SK-N-SH treated with all-trans-retinoic acid at 6 μM for 48 hours (cell line): ENCODE data around the gene AGPS.

Source experiments
- BACH2 ChIP-seq: fragments of 250-450 bp; sonication (Bioruptor Pico); IDR thresholded peaks from 2 replicates; pipeline ENCODE4 v1.9.0; 2021; ENCODE audit warnings: mild to moderate bottlenecking, borderline replicate concordance
- CSDC2 ChIP-seq: fragments of 250-450 bp; sonication (Bioruptor Pico); IDR thresholded peaks from 2 replicates; pipeline ENCODE4 v1.5.0; 2020; ENCODE audit warnings: mild to moderate bottlenecking, moderate library complexity
- ESRRG ChIP-seq: fragments of 250-450 bp; sonication (Bioruptor Pico); IDR thresholded peaks from 2 replicates; pipeline ENCODE4 v1.6.1; 2021; ENCODE audit warnings: mild to moderate bottlenecking
- GLIS3 ChIP-seq: fragments of 250-450 bp; sonication (Bioruptor Pico); IDR thresholded peaks from 2 replicates; pipeline ENCODE4 v1.5.0; 2020; ENCODE audit warnings: mild to moderate bottlenecking, moderate library complexity
- OSR1 ChIP-seq: fragments of 250-450 bp; sonication (Bioruptor Pico); IDR thresholded peaks from 2 replicates; pipeline ENCODE4 v1.8.0; 2022; ENCODE audit warnings: moderate library complexity, mild to moderate bottlenecking, inconsistent platforms
- PPARA ChIP-seq: fragments of 250-450 bp; sonication (Bioruptor Pico); IDR thresholded peaks from 2 replicates; pipeline ENCODE4 v1.5.0; 2020; ENCODE audit warnings: mild to moderate bottlenecking, borderline replicate concordance
- RARB ChIP-seq: fragments of 250-450 bp; sonication (Bioruptor Pico); IDR thresholded peaks from 2 replicates; pipeline ENCODE4 v1.8.0; 2021; ENCODE audit warnings: mild to moderate bottlenecking, moderate library complexity
- ZC3H10 ChIP-seq: fragments of 250-450 bp; sonication (Bioruptor Pico); IDR thresholded peaks from 2 replicates; pipeline ENCODE4 v1.5.1; 2021; ENCODE audit warnings: mild to moderate bottlenecking, moderate library complexity
- ZNF70 ChIP-seq: fragments of 450-650 bp; formaldehyde crosslinking; IDR thresholded peaks from 2 replicates; pipeline ENCODE4 v1.5.0; 2020; ENCODE audit warnings: mild to moderate bottlenecking, moderate library complexity
- TF ChIP-seq, protein P1 (sequence below): fragments of 250-450 bp; sonication (Bioruptor Pico); IDR thresholded peaks from 2 replicates; pipeline ENCODE4 v1.8.0; 2021; ENCODE audit warnings: low read depth, mild to moderate bottlenecking, moderate library complexity, borderline replicate concordance
- TF ChIP-seq, protein P2 (sequence below): fragments of 250-450 bp; sonication (Bioruptor Pico); IDR thresholded peaks from 2 replicates; pipeline ENCODE4 v1.5.1; 2020; ENCODE audit warnings: low read depth, mild to moderate bottlenecking, moderate library complexity

DNA sequence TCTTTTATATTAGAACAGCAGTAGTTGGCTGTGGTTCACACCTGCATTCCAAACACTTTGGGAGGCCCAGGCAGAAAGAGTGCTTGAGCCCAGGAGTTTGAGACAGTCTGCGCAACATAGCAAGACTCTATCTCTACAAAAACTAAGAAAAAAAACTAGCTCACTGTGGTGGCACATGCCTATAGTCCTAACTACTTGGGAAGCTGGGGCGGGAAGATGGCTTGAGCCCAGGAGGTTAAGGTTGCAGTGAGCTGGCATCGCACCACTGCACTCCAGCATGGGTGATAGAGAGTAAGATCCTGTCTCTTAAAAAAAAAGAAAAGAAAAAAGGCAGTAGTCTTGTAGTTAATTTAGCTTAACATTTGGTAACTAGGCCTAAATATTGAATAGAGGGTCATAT is 136.6 kb downstream of the AGPS start:
- TF ChIP-seq CSDC2 (CRISPR knock-in tag) (no peak), RARB (CRISPR knock-in tag) (no peak), OSR1 (CRISPR knock-in tag) (no peak), BACH2 (CRISPR knock-in tag) (no peak), ZNF70 (CRISPR knock-in tag) (no peak), PPARA (CRISPR knock-in tag) (no peak), GLIS3 (CRISPR knock-in tag) (no peak), ZC3H10 (CRISPR knock-in tag) (no peak), ESRRG (no peak)
- TF ChIP-seq, protein P1, sequence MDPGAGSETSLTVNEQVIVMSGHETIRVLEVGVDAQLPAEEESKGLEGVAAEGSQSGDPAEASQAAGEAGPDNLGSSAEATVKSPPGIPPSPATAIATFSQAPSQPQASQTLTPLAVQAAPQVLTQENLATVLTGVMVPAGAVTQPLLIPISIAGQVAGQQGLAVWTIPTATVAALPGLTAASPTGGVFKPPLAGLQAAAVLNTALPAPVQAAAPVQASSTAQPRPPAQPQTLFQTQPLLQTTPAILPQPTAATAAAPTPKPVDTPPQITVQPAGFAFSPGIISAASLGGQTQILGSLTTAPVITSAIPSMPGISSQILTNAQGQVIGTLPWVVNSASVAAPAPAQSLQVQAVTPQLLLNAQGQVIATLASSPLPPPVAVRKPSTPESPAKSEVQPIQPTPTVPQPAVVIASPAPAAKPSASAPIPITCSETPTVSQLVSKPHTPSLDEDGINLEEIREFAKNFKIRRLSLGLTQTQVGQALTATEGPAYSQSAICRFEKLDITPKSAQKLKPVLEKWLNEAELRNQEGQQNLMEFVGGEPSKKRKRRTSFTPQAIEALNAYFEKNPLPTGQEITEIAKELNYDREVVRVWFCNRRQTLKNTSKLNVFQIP (CRISPR knock-in tag), result no peak
- TF ChIP-seq, protein P2, sequence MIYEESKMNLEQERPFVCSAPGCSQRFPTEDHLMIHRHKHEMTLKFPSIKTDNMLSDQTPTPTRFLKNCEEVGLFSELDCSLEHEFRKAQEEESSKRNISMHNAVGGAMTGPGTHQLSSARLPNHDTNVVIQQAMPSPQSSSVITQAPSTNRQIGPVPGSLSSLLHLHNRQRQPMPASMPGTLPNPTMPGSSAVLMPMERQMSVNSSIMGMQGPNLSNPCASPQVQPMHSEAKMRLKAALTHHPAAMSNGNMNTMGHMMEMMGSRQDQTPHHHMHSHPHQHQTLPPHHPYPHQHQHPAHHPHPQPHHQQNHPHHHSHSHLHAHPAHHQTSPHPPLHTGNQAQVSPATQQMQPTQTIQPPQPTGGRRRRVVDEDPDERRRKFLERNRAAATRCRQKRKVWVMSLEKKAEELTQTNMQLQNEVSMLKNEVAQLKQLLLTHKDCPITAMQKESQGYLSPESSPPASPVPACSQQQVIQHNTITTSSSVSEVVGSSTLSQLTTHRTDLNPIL, result no peak
